GM06990 (cell line): Measurements from ENCODE around the gene DROSHA.
"Not testable (repeated sequence)": the region's sequence is repeated elsewhere in the genome, so short reads cannot be mapped to it uniquely, and the experiment has no call there.

ENCODE experiments used
- DNase-seq: peaks from one replicate; pipeline ENCODE4 v3.0.0-alpha.2; 2011; ENCODE audit not compliant: insufficient read length; ENCODE audit errors: extremely low read depth
- H3K27me3 ChIP-seq: replicated peaks from 2 replicates; pipeline ENCODE4 v1.6.0; 2011; ENCODE audit warnings: low read length; ENCODE audit not compliant: control insufficient read depth, insufficient read depth
- H3K36me3 ChIP-seq: 2 replicates; pipeline ENCODE4 v1.5.1; 2011; ENCODE audit warnings: low read length; ENCODE audit not compliant: control insufficient read depth, insufficient read depth
- H3K4me3 ChIP-seq: replicated peaks from 2 replicates; pipeline ENCODE4 v1.5.1; 2011; ENCODE audit warnings: low read depth, mild to moderate bottlenecking, control low read depth, low read length
- CTCF ChIP-seq: IDR thresholded peaks from 2 replicates; pipeline ENCODE4 v1.5.1; 2011; ENCODE audit warnings: low read length, control low read depth, mild to moderate bottlenecking, inconsistent platforms; ENCODE audit not compliant: insufficient read depth, poor library complexity, severe bottlenecking

DROSHA gene

GRCh38 chr5:31573494-31574142 lies 41.7 kb upstream of the DROSHA start:
- Histone ChIP-seq H3K36me3 (no peaks in the 10 kb centered on the region), H3K27me3 (no peaks in the 10 kb centered on the region), H3K4me3 (no peak overlapping the region)
- no peak for DNase-seq
- no peak for TF ChIP-seq CTCF

GRCh38 chr5:31569068-31569467 lies 37.2 kb upstream of the DROSHA start:
- Histone ChIP-seq H3K4me3 (no peak overlapping the region), H3K36me3 (no peaks in the 10 kb centered on the region), H3K27me3 (no peaks in the 10 kb centered on the region)
- DNase-seq = no peak
- TF ChIP-seq CTCF = no peak

DNA sequence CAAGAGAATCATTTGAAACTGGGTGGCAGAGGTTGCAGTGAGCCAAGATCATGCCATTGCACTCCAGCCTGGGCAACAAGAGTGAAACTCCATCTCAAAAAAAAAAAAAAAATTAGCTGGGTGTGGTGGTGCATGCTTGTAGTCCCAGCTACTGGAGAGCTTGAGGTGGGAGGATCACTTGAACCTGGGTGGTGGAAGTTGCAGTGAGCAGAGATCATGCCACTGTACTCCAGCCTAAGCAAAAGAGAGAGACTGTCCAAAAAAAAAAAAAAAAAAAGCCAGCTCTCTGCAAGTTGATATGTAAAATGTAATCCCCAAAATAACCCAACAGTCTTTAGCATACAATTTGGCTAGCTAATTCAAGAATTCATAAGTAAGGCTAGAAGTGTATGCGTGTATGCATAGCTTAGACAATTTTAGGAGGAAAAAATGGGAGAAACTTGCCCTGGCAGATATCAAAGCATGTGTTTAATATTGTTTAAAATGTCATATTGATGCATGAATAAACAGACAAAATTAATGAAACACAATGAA lies 36.5 kb upstream of the DROSHA start:
- Histone ChIP-seq H3K36me3 (no peaks in the 10 kb centered on the region), H3K4me3 (no peak overlapping the region)
- no peak for DNase-seq

GRCh38 chr5:31566362-31566761 lies 34.5 kb upstream of the DROSHA start:
- H3K27me3 ChIP-seq, DNase-seq, H3K4me3 ChIP-seq, H3K36me3 ChIP-seq: not testable (repeated sequence)

More for the DNA sequence above, 36.5 kb upstream of the DROSHA start:
- no peak for TF ChIP-seq CTCF
- no peaks in the 10 kb centered on the region for H3K27me3 ChIP-seq

- no peaks in the 10 kb centered on the region for H3K27me3 ChIP-seq
- no peaks in the 10 kb centered on the region for H3K36me3 ChIP-seq
- no peak for TF ChIP-seq CTCF
- no peak overlapping the region for H3K4me3 ChIP-seq
- no peak for DNase-seq
Observed at GRCh38 chr5:31563216-31563615, 31.3 kb upstream of the DROSHA start.

DNA sequence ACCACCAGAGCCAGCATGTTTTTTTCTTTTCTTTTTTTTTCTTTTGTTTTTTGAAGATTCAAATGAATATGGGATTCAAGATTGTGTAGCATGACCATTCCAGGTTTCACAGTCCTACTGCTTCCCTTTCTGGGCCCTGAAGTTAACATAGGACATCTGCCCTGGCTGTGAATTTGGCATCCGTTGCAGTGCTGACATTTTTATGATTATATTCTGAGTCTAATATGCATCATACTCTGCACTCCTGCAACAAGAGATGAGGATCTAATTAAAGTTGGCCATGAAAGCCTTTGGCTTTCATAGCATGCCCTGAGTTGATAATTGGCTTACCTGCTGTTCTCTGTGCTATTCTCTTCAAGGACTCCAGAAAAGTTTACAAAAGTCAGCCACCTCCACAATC lies 30.1 kb upstream of the DROSHA start:
- no peaks in the 10 kb centered on the region for H3K36me3 ChIP-seq
- H3K27me3 ChIP-seq = no peaks in the 10 kb centered on the region
- no peak for DNase-seq
- TF ChIP-seq CTCF = no peak
- no peak overlapping the region for H3K4me3 ChIP-seq
